Gastroesophageal sphincter (tissue), 3 donors: ENCODE data around the gene CSF1.

Source experiments
- EP300 ChIP-seq: sonication (generic); formaldehyde crosslinking; IDR thresholded peaks from one replicate; pipeline ENCODE4 v1.6.1; 2017; ENCODE audit warnings: antibody characterized with exemption, mild to moderate bottlenecking
- POLR2A ChIP-seq, 2 donors: fragments of 450-650 bp; IDR thresholded peaks; one replicate each; pipeline ENCODE4 v1.6.1; 2017; ENCODE audit warnings: antibody characterized with exemption in 2 of 2, mild to moderate bottlenecking in 2 of 2, moderate library complexity in 1 of 2
- TF ChIP-seq, protein P1 (sequence below), 4 experiments: fragments of 200-600 bp in 2 of 4; fragments of 450-650 bp in 2 of 4; sonication (generic) in 1 of 4; IDR thresholded peaks; one replicate each; pipeline ENCODE4 v1.5.1; 2017 to 2019; ENCODE audit warnings: antibody characterized with exemption in 4 of 4, mild to moderate bottlenecking in 2 of 4, moderate library complexity in 2 of 4

GRCh38 chr1:109906160-109906838 is 4.3 kb upstream of the CSF1 start:
- TF ChIP-seq POLR2A (IDR thresholded peaks at IDR 0.05): no peak
- no peak for TF ChIP-seq EP300
- TF ChIP-seq, protein P1, sequence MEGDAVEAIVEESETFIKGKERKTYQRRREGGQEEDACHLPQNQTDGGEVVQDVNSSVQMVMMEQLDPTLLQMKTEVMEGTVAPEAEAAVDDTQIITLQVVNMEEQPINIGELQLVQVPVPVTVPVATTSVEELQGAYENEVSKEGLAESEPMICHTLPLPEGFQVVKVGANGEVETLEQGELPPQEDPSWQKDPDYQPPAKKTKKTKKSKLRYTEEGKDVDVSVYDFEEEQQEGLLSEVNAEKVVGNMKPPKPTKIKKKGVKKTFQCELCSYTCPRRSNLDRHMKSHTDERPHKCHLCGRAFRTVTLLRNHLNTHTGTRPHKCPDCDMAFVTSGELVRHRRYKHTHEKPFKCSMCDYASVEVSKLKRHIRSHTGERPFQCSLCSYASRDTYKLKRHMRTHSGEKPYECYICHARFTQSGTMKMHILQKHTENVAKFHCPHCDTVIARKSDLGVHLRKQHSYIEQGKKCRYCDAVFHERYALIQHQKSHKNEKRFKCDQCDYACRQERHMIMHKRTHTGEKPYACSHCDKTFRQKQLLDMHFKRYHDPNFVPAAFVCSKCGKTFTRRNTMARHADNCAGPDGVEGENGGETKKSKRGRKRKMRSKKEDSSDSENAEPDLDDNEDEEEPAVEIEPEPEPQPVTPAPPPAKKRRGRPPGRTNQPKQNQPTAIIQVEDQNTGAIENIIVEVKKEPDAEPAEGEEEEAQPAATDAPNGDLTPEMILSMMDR (IDR thresholded peaks at IDR 0.05): no peak
